Measurements from ENCODE around the gene ANKRD18A. TPM values are rescaled to one million over a fixed set of nuclear protein-coding genes. Genes with fewer than 3 reads are reported as not detected.

ANKRD18A gene
- total and polyA plus RNA-seq, 2 of the 13 experiments (the other 11 are each of a cell fraction or from before 2014, with no cell fraction given), result 5.9 to 7.6 TPM

- TF ChIP-seq GATAD2A (CRISPR knock-in tag; IDR thresholded peaks at IDR 0.05), result no peak
- TF ChIP-seq GABPA (IDR thresholded peaks at IDR 0.05; ENCODE audit: low read depth, low read length), result no peak
- no peak for TF ChIP-seq GABPA (CRISPR knock-in tag; IDR thresholded peaks at IDR 0.05; ENCODE audit: low read depth)
- no peak for TF ChIP-seq IKZF1 (IDR thresholded peaks at IDR 0.05)
- no peak for TF ChIP-seq ZNF720 (CRISPR knock-in tag; IDR thresholded peaks at IDR 0.05)
- TF ChIP-seq ZNF567 (CRISPR knock-in tag; IDR thresholded peaks at IDR 0.05; ENCODE audit: borderline replicate concordance), result no peak
- 0 out of 2 replicates have a peak, but pooled peaks have one; percentile 5 for TF ChIP-seq MYNN (CRISPR knock-in tag; IDR thresholded peaks at IDR 0.05; ENCODE audit: low read depth)
- peak; percentile 16; the same call in 1 of the 2 replicates for TF ChIP-seq HDAC1 (CRISPR knock-in tag; IDR thresholded peaks at IDR 0.05)
- TF ChIP-seq CEBPB (IDR thresholded peaks at IDR 0.05; ENCODE audit: borderline replicate concordance, low read depth, low read length), result no peak
- no peak for TF ChIP-seq ZNF343 (CRISPR knock-in tag; IDR thresholded peaks at IDR 0.05)
- TF ChIP-seq ZSCAN20 (CRISPR knock-in tag; IDR thresholded peaks at IDR 0.05; ENCODE audit: borderline replicate concordance), result no peak
- no peak for TF ChIP-seq ZNF713 (CRISPR knock-in tag; IDR thresholded peaks at IDR 0.05)
- TF ChIP-seq NCOA5 (CRISPR knock-in tag; IDR thresholded peaks at IDR 0.05), result no peak
- TF ChIP-seq SNAPC5 (CRISPR knock-in tag; IDR thresholded peaks at IDR 0.05; ENCODE audit: borderline replicate concordance), result no peak
- TF ChIP-seq ZNF615 (CRISPR knock-in tag; IDR thresholded peaks at IDR 0.05; ENCODE audit: borderline replicate concordance), result no peak
- peak; percentile 23; the same call in 1 of the 2 replicates for TF ChIP-seq SRY (CRISPR knock-in tag; IDR thresholded peaks at IDR 0.05)
- TF ChIP-seq ZIK1 (CRISPR knock-in tag; IDR thresholded peaks at IDR 0.05; ENCODE audit: borderline replicate concordance, low read depth), result no peak
- TF ChIP-seq ZNF101 (CRISPR knock-in tag; IDR thresholded peaks at IDR 0.05; ENCODE audit: borderline replicate concordance, low read depth), result no peak
- no peak for TF ChIP-seq HMGA1 (CRISPR knock-in tag; conservative IDR thresholded peaks at IDR 0.05)
These were observed 1.3 kb upstream of the ANKRD18A start (continued) for GRCh38 chr9:38621434-38622287.
